Cortex of kidney (tissue), 1 donor: ENCODE measurements around the gene DCLK1.
"Not testable (repeated sequence)": the region's sequence is repeated elsewhere in the genome, so short reads cannot be mapped to it uniquely, and the experiment has no call there.

Experiments
- DNase-seq: peaks from one replicate; lab custom pipeline; 2025; lab: John Stamatoyannopoulos, UW

The DCLK1 gene

GRCh38 chr13:36084131-36084530, 47.1 kb downstream of the DCLK1 start:
- DNase-seq, result no peak

- DNase-seq, result no peak
Observed at GRCh38 chr13:36082806-36083205, 48.4 kb downstream of the DCLK1 start.

DNA sequence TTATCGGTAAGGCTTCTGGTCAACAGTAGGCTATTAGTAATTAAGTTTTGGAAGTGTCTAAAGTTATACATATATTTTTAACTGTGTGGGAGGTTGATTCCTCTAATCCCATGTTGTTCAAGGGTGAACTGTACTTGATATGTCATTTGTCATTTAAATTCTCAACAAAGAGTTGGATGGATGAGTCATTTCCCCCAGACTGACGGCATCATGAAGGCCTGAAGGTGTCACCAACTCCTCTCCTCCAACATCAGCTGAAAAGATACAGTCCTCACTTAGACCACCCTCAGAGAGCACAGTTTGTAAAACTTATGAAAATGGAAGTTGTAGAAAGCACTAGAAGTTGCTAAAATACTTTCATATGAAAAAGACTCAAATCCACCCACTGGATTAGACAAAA, 48.8 kb downstream of the DCLK1 start:
- no peak for DNase-seq

- no peak for DNase-seq
Observed at GRCh38 chr13:36076211-36076610, 55.0 kb downstream of the DCLK1 start.

GRCh38 chr13:36074659-36075058, 56.5 kb downstream of the DCLK1 start:
- DNase-seq, result no peak

GRCh38 chr13:36072152-36072935, 58.8 kb downstream of the DCLK1 start:
- no peak for DNase-seq

DNA sequence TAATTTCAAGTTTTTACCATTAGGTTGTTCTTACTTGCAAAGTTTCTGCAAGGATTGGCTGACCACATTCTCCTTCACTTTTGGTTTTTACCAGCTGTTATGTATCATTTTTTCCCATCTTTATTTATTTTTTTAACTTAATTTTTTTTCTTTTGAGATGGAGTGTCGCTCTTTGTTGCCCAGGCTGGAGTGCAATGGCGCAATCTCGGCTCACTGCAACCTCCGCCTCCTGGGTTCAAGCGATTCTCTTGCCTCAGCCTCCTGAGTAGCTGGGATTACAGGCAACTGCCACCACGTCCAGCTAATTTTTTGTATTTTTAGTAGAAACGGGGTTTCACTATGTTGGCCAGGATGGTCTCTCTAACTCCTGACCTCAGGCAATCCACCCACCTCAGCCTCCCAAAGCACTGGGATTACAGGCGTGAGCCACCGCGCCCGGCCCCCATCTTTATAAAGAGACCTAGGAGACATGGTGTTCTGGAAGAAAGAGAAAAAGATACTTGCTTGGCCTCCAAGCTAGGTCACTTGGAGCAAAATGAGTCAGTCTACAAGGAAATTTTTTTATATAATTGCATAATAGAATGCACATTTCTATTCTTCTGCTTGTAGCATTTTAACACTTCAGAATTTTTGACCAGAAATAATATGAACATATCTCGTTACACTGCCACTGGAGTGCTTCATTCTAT, 60.5 kb downstream of the DCLK1 start:
- DNase-seq, result not testable (repeated sequence)

DNA sequence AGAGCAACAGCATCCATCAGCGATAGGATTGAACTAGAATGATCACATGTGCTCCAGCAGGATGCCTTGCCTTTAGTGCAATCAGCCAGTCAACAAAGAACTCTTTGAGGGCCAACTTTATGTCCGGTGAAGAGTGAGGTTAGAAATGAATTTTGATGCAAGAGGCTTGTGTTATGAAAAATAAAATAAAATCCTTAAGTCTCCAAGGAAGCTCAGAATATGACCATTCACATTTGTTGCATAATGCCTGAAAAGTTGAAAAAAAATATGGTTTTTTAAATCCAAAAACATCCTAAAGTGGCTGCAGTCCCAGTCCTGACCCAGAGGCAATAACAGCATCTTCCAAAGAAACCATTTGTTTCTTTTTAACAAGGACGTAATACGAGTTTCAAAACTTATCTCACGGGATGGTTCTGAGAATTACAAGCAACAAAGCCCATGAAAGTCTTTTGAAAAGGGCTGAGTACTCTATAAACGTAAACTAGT, 61.3 kb downstream of the DCLK1 start:
- DNase-seq, result no peak

DNA sequence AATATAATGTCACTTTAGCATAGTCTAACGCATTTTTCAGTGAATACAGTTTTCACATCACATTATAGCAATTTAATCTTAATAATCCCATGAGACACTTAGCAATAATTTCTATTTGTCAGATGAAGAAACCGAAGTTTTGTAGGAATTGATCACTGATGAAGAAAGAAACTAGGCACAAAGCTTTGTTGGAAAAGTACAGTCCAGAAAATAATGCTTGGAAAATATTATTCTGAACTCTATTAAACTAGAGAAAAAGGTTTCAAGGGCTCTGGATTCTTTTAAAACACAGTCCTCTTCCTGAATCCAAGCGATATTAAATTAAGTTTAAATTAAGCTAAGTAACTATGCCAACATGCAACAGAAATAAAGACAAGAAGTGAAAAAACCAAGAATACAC, 62.2 kb downstream of the DCLK1 start:
- no peak for DNase-seq

GRCh38 chr13:36068566-36068965, 62.6 kb downstream of the DCLK1 start:
- DNase-seq, result no peak

DNA sequence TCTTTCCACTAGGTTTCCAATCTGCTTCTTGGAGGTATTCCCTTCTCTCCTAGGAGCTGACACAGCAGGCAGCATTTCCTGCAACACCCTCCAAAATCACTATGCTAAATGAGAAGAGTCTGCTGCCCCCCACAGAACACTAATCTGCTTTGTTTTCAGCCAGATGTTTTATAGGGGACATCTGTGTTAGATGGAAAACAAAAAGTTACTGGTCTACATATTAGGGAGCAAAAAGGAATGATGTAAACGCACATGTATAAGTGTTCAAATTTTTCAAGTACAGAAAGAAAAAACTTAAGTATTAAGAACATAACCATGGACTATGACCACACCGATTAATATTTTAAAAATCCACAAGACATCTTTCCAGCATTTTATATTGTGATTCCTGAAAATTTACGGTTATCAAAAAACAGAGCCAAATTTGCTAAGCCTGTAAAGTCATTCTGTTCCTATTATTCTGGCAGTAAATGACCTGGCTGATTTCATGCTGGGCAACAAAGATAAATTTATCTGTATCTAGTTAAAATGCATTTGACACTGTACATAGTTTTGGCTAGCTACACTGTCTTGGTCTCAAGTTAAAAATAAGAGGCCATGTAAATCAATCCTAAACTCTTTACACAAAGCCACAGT, 63.3 kb downstream of the DCLK1 start:
- DNase-seq, result no peak

DNA sequence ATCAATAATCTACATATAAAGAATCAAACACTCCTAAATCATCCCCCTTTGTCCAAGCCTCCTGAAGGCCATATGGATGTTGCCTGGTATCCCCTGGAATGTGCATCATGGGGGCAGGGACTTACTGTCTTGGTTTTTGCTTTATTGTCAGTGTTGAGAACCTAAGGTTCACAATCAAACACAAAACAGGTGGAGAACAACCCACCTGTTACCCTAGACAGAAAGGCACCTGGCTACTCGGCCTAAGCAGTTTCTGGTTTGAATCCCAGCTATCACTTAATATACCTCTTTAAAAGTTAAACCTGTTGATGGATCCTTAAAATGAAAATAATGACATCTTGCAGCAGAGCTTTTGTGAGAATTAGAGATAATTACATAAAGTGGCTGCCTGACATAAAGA, 68.9 kb downstream of the DCLK1 start:
- DNase-seq, result no peak

- DNase-seq, result no peak
Observed at GRCh38 chr13:36061621-36062020, 69.6 kb downstream of the DCLK1 start.

DNA sequence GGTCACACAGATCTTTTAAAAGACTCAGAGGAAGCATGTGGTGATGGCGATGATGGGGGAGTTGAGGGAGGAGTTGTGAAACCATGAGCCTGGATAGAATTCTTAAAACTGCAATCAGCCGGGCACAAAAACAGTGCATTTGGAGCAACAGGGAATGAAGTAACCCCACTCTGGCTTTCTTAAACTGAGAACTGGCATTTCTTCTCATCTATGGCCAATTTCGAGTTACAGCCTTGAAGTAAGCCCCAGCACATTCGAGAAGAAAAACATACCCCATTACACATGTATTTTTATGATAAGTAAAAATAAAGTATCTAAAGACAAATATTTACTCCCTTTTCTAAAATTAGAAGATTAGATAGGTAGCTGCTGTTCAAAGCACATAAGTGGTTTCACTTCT, 70.1 kb downstream of the DCLK1 start:
- no peak for DNase-seq

GRCh38 chr13:36059321-36059720, 71.9 kb downstream of the DCLK1 start:
- no peak for DNase-seq

DNA sequence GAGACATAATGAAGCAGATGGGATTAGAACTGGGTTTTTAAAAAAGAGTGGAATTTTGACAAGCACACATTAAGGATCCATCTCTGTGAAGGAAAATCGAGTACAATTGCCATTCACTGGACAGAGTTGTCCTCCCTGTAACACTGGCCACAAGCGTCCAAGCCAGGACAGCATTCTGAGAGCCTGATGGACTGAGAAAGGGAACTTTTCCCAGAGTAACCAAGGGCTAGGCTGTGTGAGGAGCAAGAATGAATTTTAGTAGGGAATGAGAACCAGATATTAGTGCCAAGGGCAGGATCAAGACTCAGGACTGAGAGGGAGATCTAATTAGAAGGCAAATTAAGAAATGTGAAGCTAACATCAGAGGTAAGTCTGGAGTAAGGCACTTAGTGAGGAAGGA, 73.1 kb downstream of the DCLK1 start:
- no peak for DNase-seq

- no peak for DNase-seq
Observed at GRCh38 chr13:36057547-36057946, 73.6 kb downstream of the DCLK1 start.

GRCh38 chr13:36057041-36057440, 74.1 kb downstream of the DCLK1 start:
- DNase-seq, result no peak

GRCh38 chr13:36055366-36055765, 75.8 kb downstream of the DCLK1 start:
- DNase-seq, result no peak

DNA sequence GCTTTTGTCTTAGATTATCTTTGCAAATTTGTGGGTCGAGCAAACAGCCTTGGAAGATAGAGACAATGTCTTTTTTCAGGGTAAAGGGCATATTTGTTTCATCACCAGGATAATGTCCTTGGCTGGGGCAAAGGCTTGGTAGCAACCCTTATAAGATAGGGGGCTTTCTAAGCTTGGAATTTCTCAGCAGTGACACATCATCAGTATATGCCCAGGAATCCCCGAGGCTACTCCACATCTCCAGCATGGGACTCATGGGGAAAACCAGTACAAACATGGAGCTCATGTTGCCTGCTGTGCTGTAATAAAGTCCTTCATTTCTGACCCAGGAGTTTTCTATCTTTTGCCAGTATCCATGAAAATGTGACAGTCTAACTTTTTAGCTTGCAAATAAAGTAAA, 77.1 kb downstream of the DCLK1 start:
- no peak for DNase-seq

- no peak for DNase-seq
Observed at GRCh38 chr13:36051082-36051481, 80.1 kb downstream of the DCLK1 start.

- no peak for DNase-seq
Observed at GRCh38 chr13:36046672-36047071, 84.5 kb downstream of the DCLK1 start.
